Neural cell (in vitro differentiated cells): ENCODE measurements around the gene TNPO2. TPM values are rescaled to one million over a fixed set of nuclear protein-coding genes. Genes with fewer than 3 reads are reported as not detected.

ENCODE experiments used
- H2AFZ ChIP-seq: fragments of 200-600, 300-800 bp; sonication (generic), shearing (Covaris generic); 2 replicates; pipeline ENCODE4 v1.6.0; 2014; ENCODE audit warnings: low read depth, mild to moderate bottlenecking, antibody characterized with exemption, low read length, moderate library complexity
- H3F3A ChIP-seq: fragments of 200-600 bp; shearing (Covaris generic); 2 replicates; pipeline ENCODE4 v1.6.1; 2016; ENCODE audit warnings: mild to moderate bottlenecking, moderate library complexity, mixed read lengths, antibody characterized with exemption, low read length; ENCODE audit not compliant: insufficient read depth, poor library complexity, severe bottlenecking
- H3K27ac ChIP-seq: fragments of 200-600, 300-800 bp; sonication (generic), shearing (Covaris generic); 2 replicates; pipeline ENCODE4 v1.5.1; 2014; ENCODE audit warnings: mild to moderate bottlenecking, low read length, moderate library complexity
- H3K27me3 ChIP-seq: fragments of 300-800, 200-600 bp; sonication (generic), shearing (Covaris generic); 2 replicates; pipeline ENCODE4 v1.6.0; 2014; ENCODE audit warnings: mild to moderate bottlenecking, low read depth, low read length, moderate library complexity; ENCODE audit not compliant: insufficient read depth
- H3K36me3 ChIP-seq: fragments of 300-800, 200-600 bp; sonication (generic), shearing (Covaris generic); 2 replicates; pipeline ENCODE4 v1.5.1; 2014; ENCODE audit warnings: mild to moderate bottlenecking, antibody characterized with exemption, low read length, moderate library complexity; ENCODE audit not compliant: insufficient read depth
- H3K4me2 ChIP-seq: fragments of 300-800, 200-600 bp; sonication (generic), shearing (Covaris generic); 2 replicates; pipeline ENCODE4 v1.6.0; 2014; ENCODE audit warnings: mild to moderate bottlenecking, low read length
- H3K4me3 ChIP-seq: fragments of 300-800, 200-600 bp; sonication (generic), shearing (Covaris generic); 2 replicates; pipeline ENCODE4 v1.5.1; 2014; ENCODE audit warnings: mild to moderate bottlenecking, low read length, moderate library complexity
- H3K79me2 ChIP-seq: fragments of 200-600 bp; shearing (Covaris generic); replicated peaks from 2 replicates; pipeline ENCODE4 v1.6.0; 2014; ENCODE audit warnings: mild to moderate bottlenecking, low read length, moderate library complexity; ENCODE audit not compliant: insufficient read depth
- H3K9ac ChIP-seq: fragments of 300-800, 200-600 bp; sonication (generic), shearing (Covaris generic); 2 replicates; pipeline ENCODE4 v1.6.1; 2016; ENCODE audit warnings: mild to moderate bottlenecking, low read length, mixed read lengths
- H3K9me2 ChIP-seq: fragments of 200-600 bp; shearing (Covaris generic); 2 replicates; pipeline ENCODE4 v1.6.1; 2016; ENCODE audit warnings: mild to moderate bottlenecking, low read length, mixed read lengths; ENCODE audit not compliant: insufficient read depth
- H3K9me3 ChIP-seq: fragments of 200-600, 300-800 bp; sonication (generic), shearing (Covaris generic); 2 replicates; pipeline ENCODE4 v1.6.1; 2016; ENCODE audit warnings: mild to moderate bottlenecking, mixed run types, low read length, moderate library complexity, mixed read lengths
- H4K20me1 ChIP-seq: fragments of 200-600 bp; shearing (Covaris generic); 2 replicates; pipeline ENCODE4 v1.6.1; 2016; ENCODE audit warnings: mild to moderate bottlenecking, mixed run types; ENCODE audit not compliant: insufficient read depth
- EP300 ChIP-seq: fragments of 450-650 bp; conservative IDR thresholded peaks from 2 replicates; pipeline ENCODE4 v1.6.1; 2014; ENCODE audit warnings: antibody characterized with exemption, mild to moderate bottlenecking, moderate library complexity; ENCODE audit not compliant: poor library complexity, severe bottlenecking
- EZH2 ChIP-seq: fragments of 200-600, 300-800 bp; shearing (Covaris generic), sonication (generic); IDR thresholded peaks from 2 replicates; pipeline ENCODE4 v1.6.1; 2014; ENCODE audit warnings: antibody characterized with exemption, low read length, borderline replicate concordance, mild to moderate bottlenecking; ENCODE audit not compliant: insufficient read depth, poor library complexity, severe bottlenecking
- MXI1 ChIP-seq: fragments of 450-650 bp; conservative IDR thresholded peaks from 2 replicates; pipeline ENCODE4 v1.6.1; 2014; ENCODE audit warnings: antibody characterized with exemption, mild to moderate bottlenecking; ENCODE audit not compliant: poor library complexity, severe bottlenecking
- POLR2AphosphoS5 ChIP-seq: IDR thresholded peaks from 2 replicates; pipeline ENCODE4 v1.6.1; 2012
- RAD21 ChIP-seq: fragments of 450-650 bp; conservative IDR thresholded peaks from 2 replicates; pipeline ENCODE4 v1.6.1; 2014; ENCODE audit warnings: antibody characterized with exemption, mild to moderate bottlenecking, moderate library complexity
- SMC3 ChIP-seq: fragments of 450-650 bp; conservative IDR thresholded peaks from 2 replicates; pipeline ENCODE4 v1.6.1; 2014; ENCODE audit warnings: antibody characterized with exemption, mild to moderate bottlenecking, moderate library complexity; ENCODE audit not compliant: poor library complexity
- TAF1 ChIP-seq: IDR thresholded peaks from 2 replicates; pipeline ENCODE4 v1.6.1; 2012; ENCODE audit warnings: low read depth
- polyA plus RNA-seq: library from polyadenylated mRNA; depleted of rRNA; stranded (reverse); fragments of >200 nt; gene quantifications from 2 replicates; pipeline ENCODE4 v1.2.3, GENCODE V29; 2014
- TF ChIP-seq, protein P1 (sequence below): fragments of 450-650 bp; IDR thresholded peaks from 2 replicates; pipeline ENCODE4 v1.5.1; 2014; ENCODE audit warnings: antibody characterized with exemption, mild to moderate bottlenecking, moderate library complexity; ENCODE audit not compliant: poor library complexity, severe bottlenecking
- TF ChIP-seq, protein P2 (sequence below): IDR thresholded peaks from 2 replicates; pipeline ENCODE4 v1.6.1; 2012; ENCODE audit warnings: borderline replicate concordance

TNPO2 gene
- polyA plus RNA-seq, 1 donor from 2014 or later: 98.6 TPM

DNA sequence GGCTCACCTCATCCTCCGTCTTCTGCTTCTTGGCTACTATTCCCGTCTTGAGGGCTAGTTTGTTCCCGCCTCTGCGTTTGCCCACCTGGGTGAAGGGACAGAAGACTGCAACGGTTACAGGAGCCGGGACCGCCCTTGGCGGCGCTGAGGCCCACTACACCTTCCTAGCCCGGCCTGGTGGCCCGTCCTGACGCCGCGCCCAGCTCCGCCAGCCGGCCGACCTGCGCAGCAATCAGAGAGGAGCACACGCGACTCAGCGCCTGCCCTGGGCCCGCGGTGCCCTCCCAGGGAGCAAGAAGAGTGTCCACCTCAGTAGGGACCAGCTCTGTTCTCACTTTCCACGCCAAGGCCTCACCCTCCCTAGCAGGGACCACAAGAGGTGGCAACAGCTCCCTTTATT is 7.6 kb upstream of the TNPO2 start:
- Histone ChIP-seq H3K79me2 (peaks cover 31% of the 10 kb centered on the region), H3K9me3 (no peaks in the 10 kb centered on the region), H2AFZ (no peak overlapping the region), H4K20me1 (no peaks in the 10 kb centered on the region), H3K4me2 (no peak overlapping the region), H3K27me3 (no peaks in the 10 kb centered on the region), H3K4me3 (no peak overlapping the region), H3F3A (no peaks in the 10 kb centered on the region), H3K36me3 (no peaks in the 10 kb centered on the region), H3K9me2 (no peaks in the 10 kb centered on the region), H3K9ac (no peak overlapping the region), H3K27ac (no peak overlapping the region)
- TF ChIP-seq POLR2AphosphoS5: no peak
- TF ChIP-seq EZH2: no peak
- TF ChIP-seq, protein P1, sequence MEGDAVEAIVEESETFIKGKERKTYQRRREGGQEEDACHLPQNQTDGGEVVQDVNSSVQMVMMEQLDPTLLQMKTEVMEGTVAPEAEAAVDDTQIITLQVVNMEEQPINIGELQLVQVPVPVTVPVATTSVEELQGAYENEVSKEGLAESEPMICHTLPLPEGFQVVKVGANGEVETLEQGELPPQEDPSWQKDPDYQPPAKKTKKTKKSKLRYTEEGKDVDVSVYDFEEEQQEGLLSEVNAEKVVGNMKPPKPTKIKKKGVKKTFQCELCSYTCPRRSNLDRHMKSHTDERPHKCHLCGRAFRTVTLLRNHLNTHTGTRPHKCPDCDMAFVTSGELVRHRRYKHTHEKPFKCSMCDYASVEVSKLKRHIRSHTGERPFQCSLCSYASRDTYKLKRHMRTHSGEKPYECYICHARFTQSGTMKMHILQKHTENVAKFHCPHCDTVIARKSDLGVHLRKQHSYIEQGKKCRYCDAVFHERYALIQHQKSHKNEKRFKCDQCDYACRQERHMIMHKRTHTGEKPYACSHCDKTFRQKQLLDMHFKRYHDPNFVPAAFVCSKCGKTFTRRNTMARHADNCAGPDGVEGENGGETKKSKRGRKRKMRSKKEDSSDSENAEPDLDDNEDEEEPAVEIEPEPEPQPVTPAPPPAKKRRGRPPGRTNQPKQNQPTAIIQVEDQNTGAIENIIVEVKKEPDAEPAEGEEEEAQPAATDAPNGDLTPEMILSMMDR: no peak
- TF ChIP-seq MXI1: no peak
- TF ChIP-seq RAD21: no peak
- no peak for TF ChIP-seq SMC3
- no peak for TF ChIP-seq TAF1
- TF ChIP-seq, protein P2, sequence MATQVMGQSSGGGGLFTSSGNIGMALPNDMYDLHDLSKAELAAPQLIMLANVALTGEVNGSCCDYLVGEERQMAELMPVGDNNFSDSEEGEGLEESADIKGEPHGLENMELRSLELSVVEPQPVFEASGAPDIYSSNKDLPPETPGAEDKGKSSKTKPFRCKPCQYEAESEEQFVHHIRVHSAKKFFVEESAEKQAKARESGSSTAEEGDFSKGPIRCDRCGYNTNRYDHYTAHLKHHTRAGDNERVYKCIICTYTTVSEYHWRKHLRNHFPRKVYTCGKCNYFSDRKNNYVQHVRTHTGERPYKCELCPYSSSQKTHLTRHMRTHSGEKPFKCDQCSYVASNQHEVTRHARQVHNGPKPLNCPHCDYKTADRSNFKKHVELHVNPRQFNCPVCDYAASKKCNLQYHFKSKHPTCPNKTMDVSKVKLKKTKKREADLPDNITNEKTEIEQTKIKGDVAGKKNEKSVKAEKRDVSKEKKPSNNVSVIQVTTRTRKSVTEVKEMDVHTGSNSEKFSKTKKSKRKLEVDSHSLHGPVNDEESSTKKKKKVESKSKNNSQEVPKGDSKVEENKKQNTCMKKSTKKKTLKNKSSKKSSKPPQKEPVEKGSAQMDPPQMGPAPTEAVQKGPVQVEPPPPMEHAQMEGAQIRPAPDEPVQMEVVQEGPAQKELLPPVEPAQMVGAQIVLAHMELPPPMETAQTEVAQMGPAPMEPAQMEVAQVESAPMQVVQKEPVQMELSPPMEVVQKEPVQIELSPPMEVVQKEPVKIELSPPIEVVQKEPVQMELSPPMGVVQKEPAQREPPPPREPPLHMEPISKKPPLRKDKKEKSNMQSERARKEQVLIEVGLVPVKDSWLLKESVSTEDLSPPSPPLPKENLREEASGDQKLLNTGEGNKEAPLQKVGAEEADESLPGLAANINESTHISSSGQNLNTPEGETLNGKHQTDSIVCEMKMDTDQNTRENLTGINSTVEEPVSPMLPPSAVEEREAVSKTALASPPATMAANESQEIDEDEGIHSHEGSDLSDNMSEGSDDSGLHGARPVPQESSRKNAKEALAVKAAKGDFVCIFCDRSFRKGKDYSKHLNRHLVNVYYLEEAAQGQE: no peak
- no peak for TF ChIP-seq EP300

DNA sequence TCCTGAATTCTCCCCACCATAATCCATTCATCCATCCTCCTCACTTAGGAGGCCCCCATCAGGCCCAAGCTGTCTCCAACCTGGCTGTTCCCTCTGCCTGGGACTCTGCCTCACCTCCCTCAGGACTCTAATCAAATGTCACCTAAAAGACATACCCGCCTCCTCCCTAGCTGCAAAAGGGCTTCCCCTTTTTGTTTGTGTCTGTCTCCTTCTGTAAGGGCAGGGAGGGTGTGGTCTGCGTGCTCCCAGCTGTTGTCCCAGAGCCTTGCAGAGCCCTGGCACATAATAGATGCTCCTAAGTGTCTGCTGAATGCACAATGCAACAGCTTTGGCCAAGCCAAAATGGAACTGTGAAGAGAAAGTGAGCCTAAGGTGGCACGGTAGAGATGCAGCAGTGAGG is 6.3 kb upstream of the TNPO2 start:
- H3K27me3 ChIP-seq: no peaks in the 10 kb centered on the region
- H3K9me2 ChIP-seq: no peaks in the 10 kb centered on the region
- H3F3A ChIP-seq: no peaks in the 10 kb centered on the region
- peaks cover 31% of the 10 kb centered on the region for H3K79me2 ChIP-seq
- no peak overlapping the region for H3K4me3 ChIP-seq
- no peak overlapping the region for H3K27ac ChIP-seq
- no peak overlapping the region for H2AFZ ChIP-seq
- H3K9me3 ChIP-seq: no peaks in the 10 kb centered on the region
- H3K4me2 ChIP-seq: no peak overlapping the region
- no peaks in the 10 kb centered on the region for H4K20me1 ChIP-seq
- H3K9ac ChIP-seq: no peak overlapping the region
- TF ChIP-seq, protein P2: no peak
- TF ChIP-seq RAD21: no peak
- TF ChIP-seq, protein P1: no peak
- no peaks in the 10 kb centered on the region for H3K36me3 ChIP-seq
